HCEC 1CT (cell line): ENCODE data around the gene FOXP1.
"Not testable (repeated sequence)": the region's sequence is repeated elsewhere in the genome, so short reads cannot be mapped to it uniquely, and the experiment has no call there.

Source experiments
- DNase-seq: peaks from one replicate; pipeline ENCODE4 v3.0.0-alpha.2; 2017

Gene FOXP1

DNA sequence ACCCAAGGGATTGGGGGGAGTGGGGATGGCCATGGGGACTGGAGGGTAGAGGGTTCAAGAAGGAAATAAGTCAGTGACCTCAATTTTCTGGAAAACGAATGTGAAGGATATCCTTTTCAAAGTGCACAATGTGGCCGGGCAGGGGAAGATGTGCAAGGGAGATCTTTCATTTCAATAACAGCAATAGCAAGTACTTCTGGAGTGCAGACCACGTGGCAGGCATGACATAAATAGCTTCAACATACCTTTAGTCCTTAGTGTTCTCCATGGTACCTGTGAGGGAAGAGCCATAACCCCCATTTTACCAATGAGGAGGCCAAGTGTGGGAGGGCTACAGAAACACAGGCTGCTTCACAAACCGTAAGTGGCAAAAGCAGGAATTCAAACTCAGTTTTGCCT, 138.7 kb downstream of the FOXP1 start:
- no peak for DNase-seq

- peak; percentile 58 for DNase-seq
Measured at GRCh38 chr3:71444028-71444860, 139.3 kb downstream of the FOXP1 start.

GRCh38 chr3:71443332-71443731, 140.2 kb downstream of the FOXP1 start:
- DNase-seq, result no peak

DNA sequence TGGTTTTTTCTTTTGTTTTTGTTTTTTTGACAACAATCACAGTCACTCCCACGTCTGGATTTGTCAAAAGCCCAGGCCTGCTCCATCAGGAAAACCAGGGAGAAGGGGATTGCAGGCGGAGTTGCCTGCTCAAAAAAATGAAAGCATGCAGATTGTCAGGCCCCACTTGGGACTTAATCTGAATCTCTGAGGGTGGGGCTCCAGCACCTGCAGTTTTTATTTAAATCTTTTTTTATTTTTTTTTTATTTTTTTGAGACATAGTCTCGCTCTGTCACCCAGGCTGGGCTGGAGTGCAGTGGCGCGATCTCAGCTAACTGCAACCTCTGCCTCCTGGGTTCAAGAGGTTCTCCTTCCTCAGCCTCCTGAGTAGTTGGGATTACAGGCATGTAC, 140.9 kb downstream of the FOXP1 start:
- no peak for DNase-seq

DNA sequence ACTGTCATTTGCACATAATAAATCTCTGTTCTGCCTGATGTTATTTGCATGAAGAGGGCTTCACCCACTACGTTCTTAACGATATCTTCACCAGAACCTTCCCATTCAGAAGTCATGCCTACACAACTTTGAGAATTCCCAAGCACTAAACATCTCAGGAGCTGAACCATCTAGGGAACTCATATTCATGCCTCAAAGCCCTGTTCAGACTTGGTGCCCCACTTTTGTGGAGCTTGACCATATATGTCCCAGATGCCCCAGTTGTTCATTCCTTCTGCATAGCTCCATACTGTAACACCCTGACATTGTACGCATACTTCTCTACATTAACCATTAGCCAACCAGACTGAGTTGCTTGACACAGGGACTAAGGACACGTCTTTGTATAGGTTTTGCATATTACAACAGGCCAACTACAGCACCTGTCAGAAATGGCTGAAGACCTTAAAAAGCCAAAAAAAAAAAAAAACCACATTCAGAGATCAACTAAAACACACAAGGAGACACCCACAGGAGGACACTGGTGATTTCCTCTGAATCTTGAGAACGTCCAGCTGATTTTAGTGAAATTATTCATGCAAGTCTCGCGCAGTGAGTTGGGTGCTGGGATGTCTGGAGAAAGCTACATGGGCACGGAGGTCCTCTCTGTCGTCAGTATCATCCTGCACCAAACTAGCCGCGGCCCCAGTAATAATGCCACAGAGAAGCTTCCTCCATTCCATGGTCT, 141.4 kb downstream of the FOXP1 start:
- no peak for DNase-seq

DNA sequence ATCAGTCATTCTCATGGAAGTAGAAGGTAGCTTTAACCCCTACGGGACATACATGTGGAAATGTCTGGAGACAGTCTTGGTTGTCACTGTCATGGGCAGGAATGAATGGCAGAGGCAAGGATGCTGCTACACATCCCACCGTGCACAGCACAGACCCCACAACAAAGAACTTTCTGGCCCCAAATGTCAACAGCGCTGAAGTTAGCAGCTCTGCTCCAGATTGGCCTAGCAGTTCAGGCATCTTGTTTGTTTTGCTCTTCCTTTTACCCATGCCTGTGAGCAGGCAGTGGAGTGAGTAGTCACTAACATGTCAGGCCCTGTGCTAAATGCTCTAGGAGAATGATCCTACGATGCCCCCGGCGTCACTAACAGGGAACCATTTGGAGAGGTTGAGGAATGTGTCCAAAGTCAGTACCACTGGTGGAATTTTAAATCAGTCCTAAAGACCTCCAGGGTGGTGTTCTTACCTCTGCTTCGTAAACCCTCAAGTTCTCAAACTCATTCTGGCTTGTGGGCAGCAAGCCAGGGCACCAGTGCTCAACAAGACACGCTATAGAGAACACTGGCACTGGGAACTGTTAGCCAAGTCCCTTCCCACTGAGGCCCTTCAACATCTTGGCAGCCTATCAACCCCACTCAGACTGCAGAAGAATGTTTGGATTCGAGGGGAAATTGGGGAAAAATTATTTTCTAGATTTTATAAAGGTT, 142.2 kb downstream of the FOXP1 start:
- DNase-seq, result no peak

DNA sequence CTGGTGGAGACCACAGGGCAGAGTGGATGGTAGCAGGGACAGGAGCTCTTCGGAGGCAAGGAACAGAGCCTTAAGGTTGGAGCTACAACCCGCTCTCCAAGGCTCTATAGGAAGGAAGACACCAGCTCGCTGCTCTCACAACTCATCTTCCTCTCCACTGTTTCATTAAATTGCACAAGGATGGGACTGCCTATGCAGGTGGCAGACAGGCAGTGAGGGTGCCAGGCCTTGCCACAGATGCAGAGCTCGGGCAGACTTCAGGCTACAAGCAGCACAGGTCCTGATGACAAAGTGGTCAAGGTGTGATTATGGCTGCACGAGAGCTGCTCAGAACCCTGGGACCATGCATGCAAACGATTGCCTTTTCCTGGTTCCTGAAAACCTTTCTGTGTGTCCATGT, 144.6 kb downstream of the FOXP1 start:
- no peak for DNase-seq

- DNase-seq, result no peak
Measured at GRCh38 chr3:71438071-71438685, 145.3 kb downstream of the FOXP1 start.

- DNase-seq, result no peak
Measured at GRCh38 chr3:71436337-71436736, 147.2 kb downstream of the FOXP1 start.

DNA sequence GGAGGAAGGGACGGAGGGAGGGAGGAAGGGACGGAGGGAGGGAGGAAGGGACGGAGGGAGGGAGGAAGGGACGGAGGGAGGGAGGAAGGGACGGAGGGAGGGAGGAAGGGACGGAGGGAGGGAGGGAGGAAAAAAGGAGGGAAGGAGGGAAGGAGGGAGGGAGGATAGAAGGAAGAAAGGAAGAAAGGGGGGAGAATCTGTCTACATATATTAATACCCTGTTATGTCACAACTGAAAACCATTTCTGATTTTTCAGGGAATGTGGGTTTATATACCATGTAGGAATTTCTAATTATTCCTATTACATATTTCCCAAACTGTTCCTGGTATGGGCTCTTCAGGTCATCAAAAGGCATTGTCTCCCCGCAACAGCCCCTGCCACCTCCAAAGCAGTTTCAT, 147.7 kb downstream of the FOXP1 start:
- not testable (repeated sequence) for DNase-seq

DNA sequence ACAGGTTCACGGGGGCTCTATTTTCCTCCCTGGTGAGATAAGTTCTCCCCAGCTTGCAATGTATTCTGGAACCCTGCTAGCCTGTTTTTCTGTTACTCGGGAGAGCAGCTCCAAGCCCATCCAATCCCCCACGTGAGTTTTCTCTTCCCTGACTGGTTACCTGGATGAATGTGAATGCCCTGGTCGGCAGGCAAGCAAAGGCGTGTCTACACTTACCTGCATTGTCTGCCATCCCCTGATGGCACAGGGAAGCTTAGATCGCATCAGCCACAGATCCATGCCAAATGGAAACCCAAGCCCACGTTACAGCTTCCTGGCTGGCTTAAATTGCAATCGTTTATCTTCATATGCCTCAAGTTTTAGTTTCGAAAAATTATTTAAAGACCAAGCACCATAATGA, 149.9 kb downstream of the FOXP1 start:
- no peak for DNase-seq

- DNase-seq, result no peak
Measured at GRCh38 chr3:71432044-71432975, 151.2 kb downstream of the FOXP1 start.

DNA sequence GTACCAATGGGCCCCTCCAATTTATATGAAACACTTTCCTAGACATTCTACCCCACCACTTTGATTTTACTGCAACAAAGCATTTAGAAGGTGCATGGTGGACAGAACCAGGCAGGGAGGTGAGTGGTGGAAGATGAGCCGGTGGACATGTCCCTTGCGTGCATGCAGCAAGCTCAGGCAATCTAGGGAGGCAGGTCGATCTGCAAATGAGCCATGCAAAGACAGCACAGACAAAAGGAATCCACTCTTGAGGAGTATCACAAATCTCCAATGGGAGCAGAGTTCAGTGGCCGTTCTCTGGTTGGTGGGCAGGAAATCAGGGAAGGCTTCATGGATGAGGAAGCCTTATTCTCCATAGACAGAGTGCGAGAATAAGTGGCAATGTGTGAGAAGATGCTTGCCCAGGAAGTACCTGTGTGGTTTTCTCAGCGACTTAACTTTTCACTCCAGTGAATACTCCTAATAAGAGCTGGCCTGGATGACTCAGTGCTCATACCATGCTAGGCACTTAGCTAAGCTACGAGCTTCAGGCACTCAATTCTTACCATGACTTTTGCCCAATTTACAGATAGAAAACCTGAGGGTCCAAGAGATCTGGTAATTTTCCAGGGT, 152.5 kb downstream of the FOXP1 start:
- DNase-seq, result no peak

DNA sequence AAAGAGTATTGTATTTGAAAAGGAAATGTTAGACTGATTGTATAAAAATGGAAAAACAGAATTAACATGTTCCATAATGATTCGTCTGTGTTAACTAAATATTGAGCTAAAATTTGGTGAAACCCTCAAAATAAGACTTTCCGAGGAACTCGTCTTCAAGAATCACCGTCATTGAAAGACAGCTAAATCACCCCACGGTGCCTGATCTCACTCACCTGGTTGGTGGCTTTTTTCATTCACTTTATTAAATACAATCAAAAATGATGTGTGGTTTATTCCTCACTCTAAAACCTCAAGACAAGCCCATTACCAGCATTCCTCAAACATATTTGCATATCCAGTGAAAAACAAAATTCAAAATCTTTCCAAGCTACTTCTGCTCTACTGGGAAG, 153.9 kb downstream of the FOXP1 start:
- DNase-seq, result no peak

- peak; percentile 15 for DNase-seq
Measured at GRCh38 chr3:71428841-71429596, 154.5 kb downstream of the FOXP1 start.

GRCh38 chr3:71425491-71426071, 157.9 kb downstream of the FOXP1 start:
- DNase-seq, result peak; percentile 38

DNA sequence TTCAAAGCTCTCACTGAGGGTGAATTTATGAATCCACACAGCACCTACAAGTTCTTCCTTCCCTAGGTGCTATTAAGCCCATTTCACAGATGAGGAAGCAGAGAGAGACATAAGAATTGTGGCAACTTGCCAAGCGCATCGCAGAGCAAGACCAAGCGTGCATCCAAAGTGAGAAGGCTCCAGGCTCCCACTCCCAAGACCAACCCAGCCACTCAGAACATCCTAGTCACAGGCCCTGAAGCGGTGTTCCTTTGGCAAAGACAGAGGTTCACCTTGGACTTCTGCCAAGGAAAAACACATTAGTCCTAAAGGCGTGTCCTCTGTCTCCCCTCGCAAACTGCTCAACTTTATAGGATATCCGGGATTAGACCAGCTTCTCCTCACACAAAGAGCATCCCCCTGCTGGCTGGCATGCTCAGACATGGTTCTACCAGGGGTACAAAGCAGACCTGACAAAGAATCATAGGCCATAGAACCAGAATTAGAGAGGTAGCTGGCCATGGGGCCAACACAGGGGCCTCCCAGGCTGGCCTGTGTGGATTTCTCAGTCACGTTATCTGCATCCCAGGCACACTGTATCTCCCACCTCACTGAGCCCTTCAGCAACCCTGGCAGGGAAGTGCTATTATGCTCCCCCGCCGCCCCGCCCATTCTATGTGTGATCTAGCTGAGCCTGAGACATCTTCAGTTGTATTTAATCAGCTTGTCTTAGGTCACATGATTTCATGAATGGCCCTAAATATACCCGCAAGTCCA, 160.2 kb downstream of the FOXP1 start:
- DNase-seq, result no peak

- no peak for DNase-seq
Measured at GRCh38 chr3:71421820-71422566, 161.5 kb downstream of the FOXP1 start.

- DNase-seq, result no peak
Measured at GRCh38 chr3:71421475-71421819, 162.1 kb downstream of the FOXP1 start.
